Measurements from ENCODE around the gene SORBS1. TPM values are rescaled to one million over a fixed set of nuclear protein-coding genes. Genes with fewer than 3 reads are reported as not detected.
A peak's percentile ranks its signal among the peaks of the same experiment; 100 is the strongest.

Gene SORBS1
- total and polyA plus RNA-seq, 4 experiments from 2014 or later = 0.67 to 0.93 (median 0.75) TPM; not detected in 1

DNA sequence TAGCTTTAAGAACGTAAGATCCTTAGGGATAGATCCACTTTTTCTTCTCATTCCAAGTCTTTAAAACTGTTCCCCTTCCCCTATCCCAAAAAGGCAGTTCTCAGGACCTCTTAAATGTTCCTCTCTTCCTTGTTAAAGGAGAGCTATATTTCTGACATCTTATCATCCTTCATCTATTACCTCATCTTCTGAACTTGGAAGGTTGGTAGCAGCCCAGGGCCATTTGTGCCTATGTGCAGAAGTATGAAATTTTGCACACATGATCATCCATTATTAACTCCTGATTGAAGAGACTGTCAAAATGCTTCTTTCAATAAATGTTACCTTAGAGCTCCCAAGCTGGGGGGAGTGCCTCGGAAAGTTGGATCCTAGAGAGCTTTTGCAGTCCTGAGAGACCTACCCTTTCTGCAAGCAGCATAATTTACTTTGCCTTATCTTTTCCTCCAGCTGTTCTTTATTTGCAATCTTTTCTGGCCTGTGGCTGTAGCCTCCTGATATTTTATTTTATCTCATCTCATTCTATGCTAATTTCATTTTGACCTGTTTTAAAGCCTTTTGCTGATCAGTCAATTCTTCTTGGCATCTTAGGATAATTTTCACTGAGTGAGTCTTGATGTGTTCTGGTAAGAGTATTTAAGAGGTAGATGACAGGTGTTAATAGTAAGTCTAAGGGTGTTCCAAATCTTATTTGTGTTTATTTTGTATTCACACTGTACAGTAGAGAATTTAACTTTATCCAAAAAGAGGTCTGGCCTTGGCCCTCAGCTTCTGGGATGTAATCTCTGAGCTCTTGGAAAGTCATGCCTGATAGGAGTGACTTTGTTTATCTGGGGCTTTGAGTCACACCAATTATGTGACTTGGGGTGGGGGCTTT is 135.3 kb downstream of the SORBS1 start:
- Histone ChIP-seq H3K4me3 (ENCODE audit: low read length in 2 of 2) (no peak overlapping the region), H3K9me3 (ENCODE audit: control insufficient read depth in 1 of 2, low read length in 2 of 2) (no peaks in the 10 kb centered on the region), H3K27me3 (ENCODE audit: insufficient read depth, low read length) (no peaks in the 10 kb centered on the region), H3K36me3 (ENCODE audit: insufficient read depth, low read length) (no peaks in the 10 kb centered on the region), H3K27ac (ENCODE audit: low read depth, low read length) (no peak overlapping the region), H3K4me1 (ENCODE audit: insufficient read depth, low read length) (no peaks in the 10 kb centered on the region)
- Mint-ChIP-seq H3K9me3 (no peaks in the 10 kb centered on the region), H3K27me3 (peaks cover 0 to 1% of the 10 kb centered on the region in 2 donors), H3K4me1 (no peaks in the 10 kb centered on the region), H3K27ac (peak overlapping the region in 1 of 7 donors; percentile 11), H3K4me3 (no peak overlapping the region), H3K36me3 (peaks cover 0 to 4% of the 10 kb centered on the region in 2 donors)
- POLR2A ChIA-PET (ENCODE audit: partially characterized antibody) = no interaction called here
- CTCF ChIA-PET (ENCODE audit: partially characterized antibody) = interaction anchor here (0.6 to 10.5 kb wide), 8 partner anchors 14 to 440 kb away, joined by 3 to 158 read pairs (median 4); no protein-coding TSS in a partner anchor
- intact Hi-C loops (cut with micrococcal nuclease) = no loop called here
- no peak for DNase-seq

GRCh38 chr10:95423164-95424005 is 137.8 kb downstream of the SORBS1 start:
- H3K4me1 ChIP-seq (ENCODE audit: insufficient read depth, low read length) = no peaks in the 10 kb centered on the region
- POLR2A ChIA-PET (ENCODE audit: partially characterized antibody) = no interaction called here
- peaks cover 0 to 4% of the 10 kb centered on the region in 2 donors for H3K36me3 Mint-ChIP-seq
- H3K4me1 Mint-ChIP-seq = no peaks in the 10 kb centered on the region
- H3K9me3 Mint-ChIP-seq = no peaks in the 10 kb centered on the region
- peak overlapping the region in 1 of 7 donors; percentile 16 for H3K27ac Mint-ChIP-seq
- H3K27me3 Mint-ChIP-seq = peaks cover 0 to 1% of the 10 kb centered on the region in 2 donors
- CTCF ChIA-PET (ENCODE audit: partially characterized antibody) = interaction anchor here (0.9 to 1.0 kb wide), 2 partner anchors 8 to 176 kb away, joined by 3 read pairs; no protein-coding TSS in a partner anchor
- H3K36me3 ChIP-seq (ENCODE audit: insufficient read depth, low read length) = no peaks in the 10 kb centered on the region
- DNase-seq = no peak
- intact Hi-C loops (cut with micrococcal nuclease) = no loop called here
- H3K9me3 ChIP-seq (ENCODE audit: control insufficient read depth in 1 of 2, low read length in 2 of 2) = no peaks in the 10 kb centered on the region
- no peak overlapping the region for H3K27ac ChIP-seq (ENCODE audit: low read depth, low read length)
- H3K27me3 ChIP-seq (ENCODE audit: insufficient read depth, low read length) = no peaks in the 10 kb centered on the region
- no peak overlapping the region for H3K4me3 Mint-ChIP-seq
- H3K4me3 ChIP-seq (ENCODE audit: low read length in 2 of 2) = no peak overlapping the region

- Mint-ChIP-seq H3K9me3 (no peaks in the 10 kb centered on the region), H3K36me3 (peaks cover 0 to 2% of the 10 kb centered on the region in 2 donors), H3K4me1 (no peaks in the 10 kb centered on the region), H3K4me3 (no peak overlapping the region), H3K27me3 (peaks cover 0 to 1% of the 10 kb centered on the region in 2 donors), H3K27ac (no peak overlapping the region)
- Histone ChIP-seq H3K27ac (ENCODE audit: low read depth, low read length) (no peak overlapping the region), H3K27me3 (ENCODE audit: insufficient read depth, low read length) (no peaks in the 10 kb centered on the region), H3K36me3 (ENCODE audit: insufficient read depth, low read length) (no peaks in the 10 kb centered on the region), H3K9me3 (ENCODE audit: control insufficient read depth in 1 of 2, low read length in 2 of 2) (no peaks in the 10 kb centered on the region), H3K4me1 (ENCODE audit: insufficient read depth, low read length) (no peaks in the 10 kb centered on the region), H3K4me3 (ENCODE audit: low read length in 2 of 2) (no peak overlapping the region)
- ChIA-PET POLR2A (ENCODE audit: partially characterized antibody) (no interaction called here), CTCF (ENCODE audit: partially characterized antibody) (interaction anchor here (0.9 to 1.0 kb wide), 2 partner anchors 8 to 177 kb away, joined by 3 read pairs; no protein-coding TSS in a partner anchor)
- DNase-seq = no peak
- intact Hi-C loops (cut with micrococcal nuclease) = no loop called here
These were observed 138.9 kb downstream of the SORBS1 start for GRCh38 chr10:95422233-95422632.

DNA sequence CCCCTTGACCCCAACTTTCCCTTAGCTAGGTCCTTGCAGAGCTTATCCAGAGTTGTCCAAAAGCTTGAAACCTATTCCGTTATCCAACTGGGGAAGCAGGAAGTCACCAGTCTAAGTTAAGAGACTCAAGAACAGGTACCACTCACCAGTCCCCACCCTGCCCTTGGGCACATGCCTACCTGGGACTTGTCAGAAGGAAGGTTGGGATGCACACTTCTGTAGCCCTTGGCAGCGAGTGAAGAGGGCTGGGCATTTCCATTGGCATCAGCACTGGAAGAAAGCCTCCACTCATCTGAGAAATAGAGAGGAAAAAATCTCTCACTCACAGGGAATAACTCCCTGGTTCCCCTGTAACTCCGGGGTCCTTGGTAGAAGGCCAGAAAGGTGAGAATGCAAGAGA is 139.4 kb downstream of the SORBS1 start:
- peaks cover 0 to 1% of the 10 kb centered on the region in 2 donors for H3K27me3 Mint-ChIP-seq
- H3K27ac Mint-ChIP-seq = peak overlapping the region in 1 of 7 donors; percentile 21
- H3K9me3 Mint-ChIP-seq = no peaks in the 10 kb centered on the region
- DNase-seq = no peak
- Histone ChIP-seq H3K9me3 (ENCODE audit: control insufficient read depth in 1 of 2, low read length in 2 of 2) (no peaks in the 10 kb centered on the region), H3K4me1 (ENCODE audit: insufficient read depth, low read length) (no peaks in the 10 kb centered on the region), H3K27ac (ENCODE audit: low read depth, low read length) (no peak overlapping the region), H3K27me3 (ENCODE audit: insufficient read depth, low read length) (no peaks in the 10 kb centered on the region), H3K36me3 (ENCODE audit: insufficient read depth, low read length) (no peaks in the 10 kb centered on the region), H3K4me3 (ENCODE audit: low read length in 2 of 2) (no peak overlapping the region)
- H3K4me1 Mint-ChIP-seq = no peaks in the 10 kb centered on the region
- intact Hi-C loops (cut with micrococcal nuclease) = no loop called here
- CTCF ChIA-PET (ENCODE audit: partially characterized antibody) = interaction anchor here (1.0 kb wide), 2 partner anchors 8 to 24 kb away, joined by 3 to 4 read pairs; no protein-coding TSS in a partner anchor
- POLR2A ChIA-PET (ENCODE audit: partially characterized antibody) = no interaction called here
- no peak overlapping the region for H3K4me3 Mint-ChIP-seq
- H3K36me3 Mint-ChIP-seq = no peaks in the 10 kb centered on the region

GRCh38 chr10:95419399-95419798 is 141.8 kb downstream of the SORBS1 start:
- Histone ChIP-seq H3K9me3 (ENCODE audit: control insufficient read depth in 1 of 2, low read length in 2 of 2) (no peaks in the 10 kb centered on the region), H3K4me1 (ENCODE audit: insufficient read depth, low read length) (no peaks in the 10 kb centered on the region), H3K27me3 (ENCODE audit: insufficient read depth, low read length) (no peaks in the 10 kb centered on the region), H3K27ac (ENCODE audit: low read depth, low read length) (no peak overlapping the region), H3K4me3 (ENCODE audit: low read length in 2 of 2) (no peak overlapping the region), H3K36me3 (ENCODE audit: insufficient read depth, low read length) (no peaks in the 10 kb centered on the region)
- ChIA-PET POLR2A (ENCODE audit: partially characterized antibody) (no interaction called here), CTCF (ENCODE audit: partially characterized antibody) (interaction anchor here (1.2 to 2.4 kb wide), 2 partner anchors 10 to 13 kb away, joined by 3 to 31 read pairs; no protein-coding TSS in a partner anchor)
- Mint-ChIP-seq H3K4me1 (no peaks in the 10 kb centered on the region), H3K27me3 (peaks cover 0 to 1% of the 10 kb centered on the region in 2 donors), H3K27ac (no peak overlapping the region), H3K9me3 (no peaks in the 10 kb centered on the region), H3K4me3 (no peak overlapping the region), H3K36me3 (no peaks in the 10 kb centered on the region)
- intact Hi-C loops (cut with micrococcal nuclease) = no loop called here
- DNase-seq = no peak

DNA sequence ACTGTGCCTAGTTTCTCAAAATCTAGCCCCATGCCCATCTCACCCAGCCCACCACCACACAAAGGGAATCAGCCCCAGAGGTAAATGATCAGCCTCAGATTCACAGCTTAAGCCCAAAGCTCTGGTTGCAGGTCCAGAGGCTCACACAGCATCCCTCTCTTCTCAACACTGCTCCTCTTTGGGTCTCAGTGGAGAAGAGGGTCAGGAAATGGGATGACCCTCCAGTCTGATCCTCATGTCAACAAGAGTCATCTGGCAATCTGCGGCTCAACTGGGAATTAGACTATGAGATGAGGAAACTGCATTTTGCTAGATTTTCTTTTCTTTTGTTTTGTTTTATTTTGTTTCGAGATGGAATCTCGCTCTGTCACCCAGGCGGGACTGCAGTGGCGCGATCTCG is 144.2 kb downstream of the SORBS1 start:
- Histone ChIP-seq H3K36me3 (ENCODE audit: insufficient read depth, low read length) (no peaks in the 10 kb centered on the region), H3K4me3 (ENCODE audit: low read length in 2 of 2) (no peak overlapping the region), H3K9me3 (ENCODE audit: control insufficient read depth in 1 of 2, low read length in 2 of 2) (no peaks in the 10 kb centered on the region), H3K27me3 (ENCODE audit: insufficient read depth, low read length) (no peaks in the 10 kb centered on the region), H3K4me1 (ENCODE audit: insufficient read depth, low read length) (no peaks in the 10 kb centered on the region), H3K27ac (ENCODE audit: low read depth, low read length) (no peak overlapping the region)
- no peak for DNase-seq
- no peak overlapping the region for H3K27ac Mint-ChIP-seq
- POLR2A ChIA-PET (ENCODE audit: partially characterized antibody) = no interaction called here
- CTCF ChIA-PET (ENCODE audit: partially characterized antibody) = interaction anchor here (8.1 kb wide), 1 partner anchor 14 kb away, joined by 48 read pairs; no protein-coding TSS in a partner anchor
- no peaks in the 10 kb centered on the region for H3K36me3 Mint-ChIP-seq
- intact Hi-C loops (cut with micrococcal nuclease) = no loop called here
- no peaks in the 10 kb centered on the region for H3K9me3 Mint-ChIP-seq
- no peaks in the 10 kb centered on the region for H3K27me3 Mint-ChIP-seq
- H3K4me1 Mint-ChIP-seq = no peaks in the 10 kb centered on the region
- no peak overlapping the region for H3K4me3 Mint-ChIP-seq

GRCh38 chr10:95416270-95416669 is 144.9 kb downstream of the SORBS1 start:
- Mint-ChIP-seq H3K27me3 (no peaks in the 10 kb centered on the region), H3K4me3 (no peak overlapping the region), H3K36me3 (no peaks in the 10 kb centered on the region), H3K4me1 (no peaks in the 10 kb centered on the region), H3K9me3 (no peaks in the 10 kb centered on the region), H3K27ac (no peak overlapping the region)
- DNase-seq = no peak
- POLR2A ChIA-PET (ENCODE audit: partially characterized antibody) = no interaction called here
- no peaks in the 10 kb centered on the region for H3K9me3 ChIP-seq (ENCODE audit: control insufficient read depth in 1 of 2, low read length in 2 of 2)
- no peak overlapping the region for H3K27ac ChIP-seq (ENCODE audit: low read depth, low read length)
- H3K36me3 ChIP-seq (ENCODE audit: insufficient read depth, low read length) = no peaks in the 10 kb centered on the region
- intact Hi-C loops (cut with micrococcal nuclease) = no loop called here
- H3K27me3 ChIP-seq (ENCODE audit: insufficient read depth, low read length) = no peaks in the 10 kb centered on the region
- no peak overlapping the region for H3K4me3 ChIP-seq (ENCODE audit: low read length in 2 of 2)
- CTCF ChIA-PET (ENCODE audit: partially characterized antibody) = interaction anchor here (1.2 to 8.1 kb wide), 2 partner anchors 15 to 53 kb away, joined by 3 to 48 read pairs; no protein-coding TSS in a partner anchor
- no peaks in the 10 kb centered on the region for H3K4me1 ChIP-seq (ENCODE audit: insufficient read depth, low read length)

Measured in CD4-positive, alpha-beta memory T cell (primary cell).